Mesodermal cell (in vitro differentiated cells): ENCODE results near the gene ZDHHC16.

Experiments used
- H3K27ac ChIP-seq: 2 replicates; pipeline ENCODE4 v1.7.0; 2013; ENCODE audit warnings: mild to moderate bottlenecking, low read depth, low read length, moderate library complexity; ENCODE audit not compliant: severe bottlenecking
- H3K36me3 ChIP-seq: 2 replicates; pipeline ENCODE4 v1.7.1; 2013; ENCODE audit warnings: mild to moderate bottlenecking, low read length, moderate library complexity; ENCODE audit not compliant: control insufficient read depth, insufficient read depth
- H3K4me1 ChIP-seq: one replicate; pipeline ENCODE4 v1.7.1; 2013; ENCODE audit warnings: mild to moderate bottlenecking, low read length; ENCODE audit not compliant: insufficient read depth, control insufficient read depth, poor library complexity, severe bottlenecking
- H3K4me3 ChIP-seq: 2 replicates; pipeline ENCODE4 v1.7.0; 2013; ENCODE audit warnings: low read length, control low read depth, mild to moderate bottlenecking; ENCODE audit not compliant: insufficient read depth, poor library complexity, severe bottlenecking; ENCODE audit errors: extremely low read depth
- H3K9me3 ChIP-seq: 2 replicates; pipeline ENCODE4 v1.7.1; 2013; ENCODE audit warnings: mild to moderate bottlenecking, low read length, moderate library complexity; ENCODE audit not compliant: control insufficient read depth
- WGBS, 2 experiments: methylation state at CpG; one replicate each; pipeline ENCODE4 v1.1.5; 2013; ENCODE audit warnings: missing lambda C conversion rate in 2 of 2; ENCODE audit not compliant: insufficient coverage in 2 of 2; 5-methylcytosine and 5-hydroxymethylcytosine counted together

Gene ZDHHC16

GRCh38 chr10:97498076-97498840 lies 52.3 kb downstream of the ZDHHC16 start, which contains the start of gene MMS19:
TSS of gene MMS19 (minus strand) at chr10:97498422. CDS start at chr10:97498384, 38 bp downstream.
- peaks cover 27% of the 10 kb centered on the region for H3K4me1 ChIP-seq
- peaks cover 10% of the 10 kb centered on the region for H3K36me3 ChIP-seq
- H3K9me3 ChIP-seq = no peaks in the 10 kb centered on the region
- peak within 1 kb of the TSS; percentile 92 for H3K27ac ChIP-seq
- 1% methylated on average over 51 to 58 of the region's 73 CpGs for WGBS, 2 experiments
- H3K4me3 ChIP-seq = peak within 1 kb of the TSS; percentile 94

GRCh38 chr10:97498841-97499560 lies 53.0 kb downstream of the ZDHHC16 start, which contains the start of gene UBTD1:
TSS of gene UBTD1 (plus strand) at chr10:97498924. CDS start at chr10:97499204, 280 bp downstream.
- Histone ChIP-seq H3K36me3 (peaks cover 11% of the 10 kb centered on the region), H3K4me3 (peak within 1 kb of the TSS; percentile 94), H3K27ac (peak within 1 kb of the TSS; percentile 92), H3K4me1 (peaks cover 26% of the 10 kb centered on the region), H3K9me3 (no peaks in the 10 kb centered on the region)
- 0% methylated on average over 37 to 50 of the region's 66 CpGs for WGBS, 2 experiments

GRCh38 chr10:97499561-97500296 lies 53.8 kb downstream of the ZDHHC16 start:
- no peak overlapping the region for H3K27ac ChIP-seq
- H3K36me3 ChIP-seq = peaks cover 10% of the 10 kb centered on the region

GRCh38 chr10:97500297-97500575 lies 54.3 kb downstream of the ZDHHC16 start:
- peaks cover 10% of the 10 kb centered on the region for H3K36me3 ChIP-seq
- H3K9me3 ChIP-seq = no peaks in the 10 kb centered on the region
- peaks cover 14% of the 10 kb centered on the region for H3K4me1 ChIP-seq
- H3K27ac ChIP-seq = no peak overlapping the region
- WGBS, 2 experiments = 66 to 92% methylated on average over 2 of the region's 2 CpGs
- peak overlapping the region; percentile 94 for H3K4me3 ChIP-seq

More at GRCh38 chr10:97499561-97500296, 53.8 kb downstream of the ZDHHC16 start:
- Histone ChIP-seq H3K4me1 (peaks cover 19% of the 10 kb centered on the region), H3K9me3 (no peaks in the 10 kb centered on the region), H3K4me3 (peak overlapping the region; percentile 94)
- 2% methylated on average over 39 to 40 of the region's 41 CpGs for WGBS, 2 experiments

- Histone ChIP-seq H3K9me3 (no peaks in the 10 kb centered on the region), H3K27ac (no peak overlapping the region), H3K4me1 (peaks cover 7% of the 10 kb centered on the region), H3K4me3 (no peak overlapping the region), H3K36me3 (peaks cover 10% of the 10 kb centered on the region)
- WGBS, 2 experiments = 100% methylated on average over 1 of the region's 6 CpGs; no CpG with 5 or more reads in 1 of the 2 experiments
Measured at GRCh38 chr10:97502916-97503315, 56.9 kb downstream of the ZDHHC16 start.

- WGBS, 2 experiments = 100% methylated on average over 2 of the region's 3 CpGs
- no peak overlapping the region for H3K27ac ChIP-seq
- H3K4me3 ChIP-seq = no peak overlapping the region
- peaks cover 10% of the 10 kb centered on the region for H3K36me3 ChIP-seq
- no peaks in the 10 kb centered on the region for H3K9me3 ChIP-seq
- H3K4me1 ChIP-seq = peaks cover 9% of the 10 kb centered on the region
Measured at GRCh38 chr10:97503406-97503805, 57.4 kb downstream of the ZDHHC16 start.

GRCh38 chr10:97505152-97505551 lies 59.2 kb downstream of the ZDHHC16 start:
- no CpG with 5 or more reads among the region's 1 CpG for WGBS, 2 experiments
- Histone ChIP-seq H3K27ac (no peak overlapping the region), H3K9me3 (no peaks in the 10 kb centered on the region), H3K4me3 (no peak overlapping the region), H3K36me3 (peaks cover 10% of the 10 kb centered on the region), H3K4me1 (peaks cover 9% of the 10 kb centered on the region)

GRCh38 chr10:97506199-97506991 lies 60.4 kb downstream of the ZDHHC16 start:
- Histone ChIP-seq H3K4me3 (no peak overlapping the region), H3K36me3 (peaks cover 10% of the 10 kb centered on the region), H3K9me3 (no peaks in the 10 kb centered on the region), H3K4me1 (peaks cover 8% of the 10 kb centered on the region), H3K27ac (no peak overlapping the region)
- 82 to 83% methylated on average over 2 to 3 of the region's 3 CpGs for WGBS, 2 experiments
